Measurements from ENCODE around the gene TJAP1.

GRCh38 chr6:43468748-43469681 lies 8.4 kb upstream of the TJAP1 start:
- TF ChIP-seq EZH2 (IDR thresholded peaks at IDR 0.05; ENCODE audit: borderline replicate concordance, low read length) = no peak
- TF ChIP-seq, protein P1, sequence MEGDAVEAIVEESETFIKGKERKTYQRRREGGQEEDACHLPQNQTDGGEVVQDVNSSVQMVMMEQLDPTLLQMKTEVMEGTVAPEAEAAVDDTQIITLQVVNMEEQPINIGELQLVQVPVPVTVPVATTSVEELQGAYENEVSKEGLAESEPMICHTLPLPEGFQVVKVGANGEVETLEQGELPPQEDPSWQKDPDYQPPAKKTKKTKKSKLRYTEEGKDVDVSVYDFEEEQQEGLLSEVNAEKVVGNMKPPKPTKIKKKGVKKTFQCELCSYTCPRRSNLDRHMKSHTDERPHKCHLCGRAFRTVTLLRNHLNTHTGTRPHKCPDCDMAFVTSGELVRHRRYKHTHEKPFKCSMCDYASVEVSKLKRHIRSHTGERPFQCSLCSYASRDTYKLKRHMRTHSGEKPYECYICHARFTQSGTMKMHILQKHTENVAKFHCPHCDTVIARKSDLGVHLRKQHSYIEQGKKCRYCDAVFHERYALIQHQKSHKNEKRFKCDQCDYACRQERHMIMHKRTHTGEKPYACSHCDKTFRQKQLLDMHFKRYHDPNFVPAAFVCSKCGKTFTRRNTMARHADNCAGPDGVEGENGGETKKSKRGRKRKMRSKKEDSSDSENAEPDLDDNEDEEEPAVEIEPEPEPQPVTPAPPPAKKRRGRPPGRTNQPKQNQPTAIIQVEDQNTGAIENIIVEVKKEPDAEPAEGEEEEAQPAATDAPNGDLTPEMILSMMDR (IDR thresholded peaks at IDR 0.05; ENCODE audit: low read length) = no peak

Measured in OCI-LY1 (cell line).